Measurements from ENCODE around the gene PELI2.
A peak's percentile ranks its signal among the peaks of the same experiment; 100 is the strongest.

The PELI2 gene

GRCh38 chr14:56117765-56118610 is at the start of gene PELI2:
TSS of gene PELI2 (plus strand) at chr14:56118411. CDS start at chr14:56118661, 250 bp downstream.
- peak; percentile 85 for DNase-seq

- no peak for DNase-seq
Measured at GRCh38 chr14:56073799-56074198, 44.4 kb upstream of the PELI2 start.

GRCh38 chr14:56075301-56075700 is 42.9 kb upstream of the PELI2 start:
- no peak for DNase-seq

GRCh38 chr14:56081139-56081538 is 37.1 kb upstream of the PELI2 start:
- no peak for DNase-seq

GRCh38 chr14:56082880-56083279 is 35.3 kb upstream of the PELI2 start:
- no peak for DNase-seq

GRCh38 chr14:56085471-56085870 is 32.7 kb upstream of the PELI2 start:
- DNase-seq, result no peak

- no peak for DNase-seq
Measured at GRCh38 chr14:56087671-56088471, 30.3 kb upstream of the PELI2 start.

- DNase-seq, result no peak
Measured at GRCh38 chr14:56088941-56089340, 29.3 kb upstream of the PELI2 start.

- DNase-seq, result no peak
Measured at GRCh38 chr14:56092763-56093162, 25.4 kb upstream of the PELI2 start.

- DNase-seq, result no peak
Measured at GRCh38 chr14:56094076-56094475, 24.1 kb upstream of the PELI2 start.

GRCh38 chr14:56098021-56098420 is 20.2 kb upstream of the PELI2 start:
- DNase-seq, result no peak

GRCh38 chr14:56099081-56099797 is 19.0 kb upstream of the PELI2 start:
- no peak for DNase-seq

GRCh38 chr14:56100556-56100955 is 17.7 kb upstream of the PELI2 start:
- no peak for DNase-seq

GRCh38 chr14:56102941-56103340 is 15.3 kb upstream of the PELI2 start:
- DNase-seq, result no peak

- DNase-seq, result no peak
Measured at GRCh38 chr14:56107615-56108014, 10.6 kb upstream of the PELI2 start.

- DNase-seq, result no peak
Measured at GRCh38 chr14:56108057-56108456, 10.2 kb upstream of the PELI2 start.

- no peak for DNase-seq
Measured at GRCh38 chr14:56112781-56113180, 5.4 kb upstream of the PELI2 start.

GRCh38 chr14:56115334-56115870 is 2.8 kb upstream of the PELI2 start:
- DNase-seq, result no peak

- peak; percentile 15 for DNase-seq
Measured at GRCh38 chr14:56115976-56116893, 2.0 kb upstream of the PELI2 start.

- DNase-seq, result peak; percentile 11
Measured at GRCh38 chr14:56118611-56119181, 485 bp downstream of the PELI2 start.

- DNase-seq, result no peak
Measured at GRCh38 chr14:56119201-56119981, 1.2 kb downstream of the PELI2 start.
